Fibroblast of lung (primary cell): ENCODE data around the gene YTHDC2.

Experiments
- EZH2 ChIP-seq: IDR thresholded peaks from 2 replicates; pipeline ENCODE4 v1.5.1; 2012; ENCODE audit warnings: low read length, control low read depth, mild to moderate bottlenecking; ENCODE audit errors: missing control alignments
- TF ChIP-seq, protein P1 (sequence below), 2 donors: IDR thresholded peaks in 1 of 2; conservative IDR thresholded peaks in 1 of 2; 1 replicate in 1 of 2; 2 replicates in 1 of 2; pipeline ENCODE4 v1.5.1; 2011 to 2012; ENCODE audit warnings: low read length in 2 of 2, control low read depth in 1 of 2, inconsistent platforms in 1 of 2, low read depth in 1 of 2, mild to moderate bottlenecking in 1 of 2

DNA sequence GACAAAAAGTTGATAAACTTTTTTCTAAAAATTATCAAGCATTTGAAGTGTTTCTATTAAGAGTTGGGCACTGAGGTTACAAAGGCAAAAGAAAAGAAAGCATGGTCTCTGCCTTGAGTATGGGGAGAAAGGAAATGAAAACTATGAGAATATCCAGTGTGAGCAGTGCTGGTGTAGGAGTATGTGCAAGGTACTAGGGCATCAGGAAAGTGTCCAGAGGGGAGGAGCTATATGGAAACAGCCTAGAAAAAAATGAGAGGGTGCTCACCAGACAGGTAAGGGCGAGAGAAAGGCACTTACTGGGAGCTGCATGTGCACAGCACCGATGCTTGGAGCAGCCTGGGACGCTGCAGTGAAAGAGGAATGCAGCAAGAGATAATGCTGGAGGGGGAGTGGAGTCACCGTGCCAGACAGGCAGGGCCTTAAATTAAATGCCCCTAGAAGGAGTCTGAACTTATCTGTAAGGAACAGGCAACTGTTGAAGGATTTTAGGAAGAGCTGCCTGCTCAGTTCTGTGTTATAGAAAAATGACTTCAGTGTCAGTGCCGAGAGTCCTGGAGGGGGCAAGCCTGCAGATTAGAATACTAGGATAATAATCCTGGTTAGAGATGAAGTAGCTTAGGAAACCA is 39.3 kb upstream of the YTHDC2 start:
- no peak for TF ChIP-seq EZH2
- TF ChIP-seq, protein P1, sequence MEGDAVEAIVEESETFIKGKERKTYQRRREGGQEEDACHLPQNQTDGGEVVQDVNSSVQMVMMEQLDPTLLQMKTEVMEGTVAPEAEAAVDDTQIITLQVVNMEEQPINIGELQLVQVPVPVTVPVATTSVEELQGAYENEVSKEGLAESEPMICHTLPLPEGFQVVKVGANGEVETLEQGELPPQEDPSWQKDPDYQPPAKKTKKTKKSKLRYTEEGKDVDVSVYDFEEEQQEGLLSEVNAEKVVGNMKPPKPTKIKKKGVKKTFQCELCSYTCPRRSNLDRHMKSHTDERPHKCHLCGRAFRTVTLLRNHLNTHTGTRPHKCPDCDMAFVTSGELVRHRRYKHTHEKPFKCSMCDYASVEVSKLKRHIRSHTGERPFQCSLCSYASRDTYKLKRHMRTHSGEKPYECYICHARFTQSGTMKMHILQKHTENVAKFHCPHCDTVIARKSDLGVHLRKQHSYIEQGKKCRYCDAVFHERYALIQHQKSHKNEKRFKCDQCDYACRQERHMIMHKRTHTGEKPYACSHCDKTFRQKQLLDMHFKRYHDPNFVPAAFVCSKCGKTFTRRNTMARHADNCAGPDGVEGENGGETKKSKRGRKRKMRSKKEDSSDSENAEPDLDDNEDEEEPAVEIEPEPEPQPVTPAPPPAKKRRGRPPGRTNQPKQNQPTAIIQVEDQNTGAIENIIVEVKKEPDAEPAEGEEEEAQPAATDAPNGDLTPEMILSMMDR (conservative IDR thresholded peaks at IDR 0.05 in 1 of 2, IDR thresholded peaks at IDR 0.05 in 1 of 2; ENCODE audit: low read depth in 1 of 2, low read length in 2 of 2), result no peak
